SK-N-SH (cell line): ENCODE data around the gene SGCA. TPM values are rescaled to one million over a fixed set of nuclear protein-coding genes. Genes with fewer than 3 reads are reported as not detected.

Source experiments
- CTCF ChIA-PET: fragments of 300-600, 350-600 bp; formaldehyde crosslinking; extraction: SDS; loops from one replicate; lab custom pipeline; 2021; lab: Yijun Ruan, JAX
- POLR2A ChIA-PET: fragments of 350-600 bp; sonication (Branson Sonifier 250); formaldehyde crosslinking; extraction: SDS; loops from one replicate; lab custom pipeline; 2020; ENCODE audit warnings: antibody characterized with exemption, inconsistent platforms; lab: Yijun Ruan, JAX
- DNase-seq: peaks from one replicate; pipeline ENCODE4 v3.0.0; 2012
- H2AFZ ChIP-seq: fragments of 200-600 bp; sonication (generic); 2 replicates; pipeline ENCODE4 v1.8.1; 2016; ENCODE audit warnings: antibody characterized with exemption, mild to moderate bottlenecking, low read depth
- H3F3A ChIP-seq: fragments of 200-600 bp; sonication (generic); replicated peaks from 2 replicates; pipeline ENCODE3; 2016; ENCODE audit warnings: antibody characterized with exemption, mild to moderate bottlenecking; ENCODE audit not compliant: insufficient read depth
- H3K27ac ChIP-seq, 2 experiments: fragments of 200-500 bp in 1 of 2; fragments of 200-600 bp in 1 of 2; sonication (Bioruptor generic) in 1 of 2; sonication (generic), shearing (Covaris generic) in 1 of 2; 2 replicates each; pipeline versions ENCODE4 v1.5.1 to v1.6.1; 2014 to 2016; ENCODE audit warnings: low read depth in 2 of 2, inconsistent platforms in 1 of 2, low read length in 1 of 2, mild to moderate bottlenecking in 1 of 2, mixed read lengths in 1 of 2
- H3K27me3 ChIP-seq: fragments of 200-600 bp; sonication (generic), shearing (Covaris generic); 2 replicates; pipeline ENCODE4 v1.6.1; 2016; ENCODE audit warnings: mixed run types; ENCODE audit not compliant: insufficient read depth
- H3K36me3 ChIP-seq, 2 experiments: fragments of 200-500 bp in 1 of 2; fragments of 200-600 bp in 1 of 2; sonication (Bioruptor generic) in 1 of 2; sonication (generic) in 1 of 2; replicated peaks in 1 of 2; 2 replicates each; pipeline versions ENCODE3 to v1.5.1; 2014 to 2016; ENCODE audit warnings: low read length in 1 of 2, mild to moderate bottlenecking in 1 of 2; ENCODE audit not compliant: insufficient read depth in 2 of 2, control insufficient read depth in 1 of 2
- H3K4me1 ChIP-seq, 2 experiments: fragments of 200-500 bp in 1 of 2; fragments of 200-600 bp in 1 of 2; sonication (Bioruptor generic) in 1 of 2; sonication (generic), shearing (Covaris generic) in 1 of 2; 2 replicates each; pipeline versions ENCODE4 v1.5.1 to v1.6.1; 2014 to 2016; ENCODE audit warnings: low read depth in 1 of 2, low read length in 1 of 2, mixed run types in 1 of 2; ENCODE audit not compliant: insufficient read depth in 2 of 2, control insufficient read depth in 1 of 2
- H3K4me2 ChIP-seq: fragments of 200-600 bp; sonication (generic), shearing (Covaris generic); 2 replicates; pipeline ENCODE4 v1.6.1; 2017; ENCODE audit warnings: mixed run types
- H3K4me3 ChIP-seq, 2 experiments: fragments of 200-500 bp in 1 of 2; fragments of 200-600 bp in 1 of 2; sonication (Bioruptor generic) in 1 of 2; sonication (generic), shearing (Covaris generic) in 1 of 2; 2 replicates each; pipeline versions ENCODE4 v1.5.1 to v1.8.1; 2014 to 2016; ENCODE audit warnings: low read depth in 2 of 2, inconsistent platforms in 1 of 2, low read length in 1 of 2, mild to moderate bottlenecking in 1 of 2, mixed read lengths in 1 of 2, moderate library complexity in 1 of 2
- H3K79me2 ChIP-seq: fragments of 200-600 bp; sonication (generic); 2 replicates; pipeline ENCODE4 v1.8.1; 2017; ENCODE audit warnings: mild to moderate bottlenecking; ENCODE audit not compliant: insufficient read depth
- H3K9ac ChIP-seq: fragments of 200-600 bp; sonication (generic); 2 replicates; pipeline ENCODE4 v1.6.1; 2017; ENCODE audit warnings: mixed run types
- H3K9me2 ChIP-seq: fragments of 200-600 bp; sonication (generic); 2 replicates; pipeline ENCODE4 v1.6.1; 2017; ENCODE audit warnings: mixed run types
- H3K9me3 ChIP-seq: fragments of 200-600 bp; sonication (generic); 2 replicates; pipeline ENCODE4 v1.6.1; 2017; ENCODE audit warnings: mixed run types, mild to moderate bottlenecking, moderate library complexity
- H4K20me1 ChIP-seq: fragments of 200-600 bp; sonication (generic); 2 replicates; pipeline ENCODE4 v1.6.1; 2017; ENCODE audit warnings: mild to moderate bottlenecking, mixed run types; ENCODE audit not compliant: insufficient read depth
- ELF1 ChIP-seq: IDR thresholded peaks from 2 replicates; pipeline ENCODE4 v1.4.0; 2012
- EZH2phosphoT487 ChIP-seq: fragments of 200-600 bp; sonication (generic); IDR thresholded peaks from 2 replicates; pipeline ENCODE4 v1.6.1; 2017; ENCODE audit warnings: low read depth, mixed run types, mild to moderate bottlenecking, antibody characterized with exemption, moderate library complexity, borderline replicate concordance
- FOSL2 ChIP-seq: IDR thresholded peaks from 2 replicates; pipeline ENCODE4 v1.4.0; 2012; ENCODE audit warnings: low read depth, mild to moderate bottlenecking, moderate library complexity, borderline replicate concordance
- FOXJ3 ChIP-seq: sonication (generic); formaldehyde crosslinking; IDR thresholded peaks from 2 replicates; pipeline ENCODE4 v1.5.1; 2020; ENCODE audit warnings: mild to moderate bottlenecking, missing genetic modification reagents
- GATA2 ChIP-seq: sonication (generic); formaldehyde crosslinking; IDR thresholded peaks from 2 replicates; pipeline ENCODE4 v1.5.0; 2020; ENCODE audit warnings: mild to moderate bottlenecking, missing genetic modification reagents
- MEF2A ChIP-seq: IDR thresholded peaks from 2 replicates; pipeline ENCODE4 v1.4.0; 2012; ENCODE audit warnings: low read depth, borderline replicate concordance
- MXI1 ChIP-seq: IDR thresholded peaks from 2 replicates; pipeline ENCODE4 v1.6.1; 2012; ENCODE audit warnings: mild to moderate bottlenecking, low read depth, low read length, improper control_type of control experiment
- RAD21 ChIP-seq: IDR thresholded peaks from 2 replicates; pipeline ENCODE4 v1.6.1; 2012; ENCODE audit warnings: mild to moderate bottlenecking, low read length
- RCOR1 ChIP-seq: fragments of 150-350 bp; IDR thresholded peaks from 2 replicates; pipeline ENCODE4 v1.6.1; 2017; ENCODE audit warnings: antibody characterized with exemption, low read length
- RXRA ChIP-seq: IDR thresholded peaks from 2 replicates; pipeline ENCODE4 v1.4.0; 2012; ENCODE audit warnings: low read depth, mild to moderate bottlenecking, borderline replicate concordance
- SIN3A ChIP-seq: IDR thresholded peaks from 2 replicates; pipeline ENCODE4 v1.6.1; 2012; ENCODE audit warnings: low read depth, mild to moderate bottlenecking, low read length, moderate library complexity, borderline replicate concordance
- USF2 ChIP-seq: fragments of 150-350 bp; IDR thresholded peaks from 2 replicates; pipeline ENCODE4 v1.6.1; 2017; ENCODE audit warnings: antibody characterized with exemption, low read length, low read depth, borderline replicate concordance
- YY1 ChIP-seq: IDR thresholded peaks from 2 replicates; pipeline ENCODE4 v1.4.0; 2012; ENCODE audit warnings: low read depth, mild to moderate bottlenecking
- WGBS: methylation state at CpG from one replicate; pipeline ENCODE4 v1.1.6; 2017; ENCODE audit warnings: low lambda C conversion rate; 5-methylcytosine and 5-hydroxymethylcytosine counted together
- polyA plus RNA-seq, 3 experiments: library from polyadenylated mRNA; depleted of rRNA; stranded (reverse); fragments of >200 nt; gene quantifications; 2 replicates each; pipeline ENCODE4 v1.2.3, GENCODE V29; 2012
- TF ChIP-seq, protein P1 (sequence below): IDR thresholded peaks from 2 replicates; pipeline ENCODE4 v1.4.0; 2012; ENCODE audit warnings: low read depth, borderline replicate concordance

Gene SGCA
- polyA plus RNA-seq, 1 of the 3 experiments (the other 2 are of a cell fraction) = not detected

DNA sequence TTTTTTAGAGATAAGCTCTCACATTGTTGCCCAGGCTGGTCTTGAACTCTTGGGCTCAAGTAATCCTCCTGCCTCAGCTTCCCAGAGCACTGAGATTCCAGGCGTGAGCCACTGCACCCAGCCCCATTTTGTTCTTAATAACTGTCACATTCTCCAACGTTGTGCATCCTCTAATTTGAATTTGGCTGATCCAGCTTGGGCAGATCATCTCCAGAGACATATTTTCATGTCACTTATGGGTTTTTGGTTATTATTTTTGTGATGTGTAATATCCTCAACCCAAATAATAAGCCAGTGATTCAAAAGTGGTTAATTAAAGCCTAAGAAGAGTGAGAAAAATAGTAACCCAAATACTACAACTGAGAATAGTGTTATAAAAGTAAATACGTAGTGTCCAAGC lies 51.8 kb downstream of the SGCA start:
- no peaks in the 10 kb centered on the region for H3K79me2 ChIP-seq
- H4K20me1 ChIP-seq = no peaks in the 10 kb centered on the region; the same call in 1 of the 2 replicates
- peak overlapping the region; percentile 76 for H3K4me2 ChIP-seq
- ChIA-PET POLR2A (no interaction called here), CTCF (interaction anchor here (1.2 to 25.6 kb wide), 7 partner anchors 16 to 262 kb away, joined by 3 to 2150 read pairs (median 4); partner anchors contain the start of genes COL1A1, LRRC59, SGCA and TMEM92)
- no peaks in the 10 kb centered on the region for H3K27me3 ChIP-seq
- H3K9me3 ChIP-seq = no peaks in the 10 kb centered on the region
- peak overlapping the region; percentile 81 for H3K9ac ChIP-seq
- H3K4me3 ChIP-seq = no peak overlapping the region; a peak in 1 of 4 replicates
- peak overlapping the region; percentile 80 to 100; a peak in 3 of 4 replicates for H3K27ac ChIP-seq
- H3K9me2 ChIP-seq = no peaks in the 10 kb centered on the region
- WGBS = 60% methylated on average over 3 of the region's 3 CpGs
- peaks cover 7 to 65% of the 10 kb centered on the region in 2 experiments for H3K4me1 ChIP-seq
- TF ChIP-seq YY1 (no peak), RCOR1 (no peak), RXRA (no peak), ELF1 (no peak), SIN3A (no peak), FOSL2 (no peak), FOXJ3 (no peak), RAD21 (no peak), MEF2A (no peak), USF2 (no peak), EZH2phosphoT487 (no peak), MXI1 (no peak), GATA2 (CRISPR knock-in tag) (no peak)
- TF ChIP-seq, protein P1, sequence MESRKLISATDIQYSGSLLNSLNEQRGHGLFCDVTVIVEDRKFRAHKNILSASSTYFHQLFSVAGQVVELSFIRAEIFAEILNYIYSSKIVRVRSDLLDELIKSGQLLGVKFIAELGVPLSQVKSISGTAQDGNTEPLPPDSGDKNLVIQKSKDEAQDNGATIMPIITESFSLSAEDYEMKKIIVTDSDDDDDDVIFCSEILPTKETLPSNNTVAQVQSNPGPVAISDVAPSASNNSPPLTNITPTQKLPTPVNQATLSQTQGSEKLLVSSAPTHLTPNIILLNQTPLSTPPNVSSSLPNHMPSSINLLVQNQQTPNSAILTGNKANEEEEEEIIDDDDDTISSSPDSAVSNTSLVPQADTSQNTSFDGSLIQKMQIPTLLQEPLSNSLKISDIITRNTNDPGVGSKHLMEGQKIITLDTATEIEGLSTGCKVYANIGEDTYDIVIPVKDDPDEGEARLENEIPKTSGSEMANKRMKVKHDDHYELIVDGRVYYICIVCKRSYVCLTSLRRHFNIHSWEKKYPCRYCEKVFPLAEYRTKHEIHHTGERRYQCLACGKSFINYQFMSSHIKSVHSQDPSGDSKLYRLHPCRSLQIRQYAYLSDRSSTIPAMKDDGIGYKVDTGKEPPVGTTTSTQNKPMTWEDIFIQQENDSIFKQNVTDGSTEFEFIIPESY = no peak
- TF ChIP-seq, all 33 proteins: peak for 0
- Histone ChIP-seq H3K36me3 (no peaks in the 10 kb centered on the region), H3F3A (peaks cover 63% of the 10 kb centered on the region), H2AFZ (peak overlapping the region; percentile 13; the same call in 1 of the 2 replicates)
- no peak for DNase-seq
